ENCODE results near the gene IL12B. TPM values are rescaled to one million over a fixed set of nuclear protein-coding genes. Genes with fewer than 3 reads are reported as not detected.
A peak's percentile ranks its signal among the peaks of the same experiment; 100 is the strongest.

IL12B gene
- total RNA-seq, 1 donor from 2014 or later = not detected

GRCh38 chr5:159341906-159342310, 11.6 kb upstream of the IL12B start:
- DNase-seq (ENCODE audit: low read depth) = peak; percentile 35
- Histone ChIP-seq H3K27me3 (ENCODE audit: control insufficient read depth, insufficient read depth, low read length) (no peaks in the 10 kb centered on the region), H3K36me3 (ENCODE audit: control insufficient read depth, insufficient read depth, low read length) (no peaks in the 10 kb centered on the region), H3K4me3 (ENCODE audit: low read depth, low read length) (no peak overlapping the region)
- no peak for TF ChIP-seq CTCF (IDR thresholded peaks at IDR 0.05; ENCODE audit: insufficient read depth, low read length, poor library complexity, severe bottlenecking)

GRCh38 chr5:159341145-159341544, 10.9 kb upstream of the IL12B start:
- H3K27me3 ChIP-seq (ENCODE audit: control insufficient read depth, insufficient read depth, low read length) = no peaks in the 10 kb centered on the region
- TF ChIP-seq CTCF (IDR thresholded peaks at IDR 0.05; ENCODE audit: insufficient read depth, low read length, poor library complexity, severe bottlenecking) = no peak
- no peaks in the 10 kb centered on the region for H3K36me3 ChIP-seq (ENCODE audit: control insufficient read depth, insufficient read depth, low read length)
- H3K4me3 ChIP-seq (ENCODE audit: low read depth, low read length) = no peak overlapping the region
- no peak for DNase-seq (ENCODE audit: low read depth)

GRCh38 chr5:159340511-159340910, 10.2 kb upstream of the IL12B start:
- DNase-seq (ENCODE audit: low read depth) = no peak
- Histone ChIP-seq H3K36me3 (ENCODE audit: control insufficient read depth, insufficient read depth, low read length) (no peaks in the 10 kb centered on the region), H3K27me3 (ENCODE audit: control insufficient read depth, insufficient read depth, low read length) (no peaks in the 10 kb centered on the region), H3K4me3 (ENCODE audit: low read depth, low read length) (no peak overlapping the region)
- no peak for TF ChIP-seq CTCF (IDR thresholded peaks at IDR 0.05; ENCODE audit: insufficient read depth, low read length, poor library complexity, severe bottlenecking)

- no peak overlapping the region for H3K4me3 ChIP-seq (ENCODE audit: low read depth, low read length)
- no peaks in the 10 kb centered on the region for H3K36me3 ChIP-seq (ENCODE audit: control insufficient read depth, insufficient read depth, low read length)
- TF ChIP-seq CTCF (IDR thresholded peaks at IDR 0.05; ENCODE audit: insufficient read depth, low read length, poor library complexity, severe bottlenecking) = no peak
- peak; percentile 4 for DNase-seq (ENCODE audit: low read depth)
- H3K27me3 ChIP-seq (ENCODE audit: control insufficient read depth, insufficient read depth, low read length) = no peaks in the 10 kb centered on the region
These were observed 9.2 kb upstream of the IL12B start for GRCh38 chr5:159339460-159339859.

- no peaks in the 10 kb centered on the region for H3K27me3 ChIP-seq (ENCODE audit: control insufficient read depth, insufficient read depth, low read length)
These were observed 7.8 kb upstream of the IL12B start for GRCh38 chr5:159338118-159338517.

More at GRCh38 chr5:159338118-159338517, 7.8 kb upstream of the IL12B start:
- no peak for DNase-seq (ENCODE audit: low read depth)
- no peaks in the 10 kb centered on the region for H3K36me3 ChIP-seq (ENCODE audit: control insufficient read depth, insufficient read depth, low read length)
- TF ChIP-seq CTCF (IDR thresholded peaks at IDR 0.05; ENCODE audit: insufficient read depth, low read length, poor library complexity, severe bottlenecking) = no peak
- H3K4me3 ChIP-seq (ENCODE audit: low read depth, low read length) = no peak overlapping the region

Data from kidney epithelial cell (primary cell).